ENCODE data around the gene GUCA1A.

DNA sequence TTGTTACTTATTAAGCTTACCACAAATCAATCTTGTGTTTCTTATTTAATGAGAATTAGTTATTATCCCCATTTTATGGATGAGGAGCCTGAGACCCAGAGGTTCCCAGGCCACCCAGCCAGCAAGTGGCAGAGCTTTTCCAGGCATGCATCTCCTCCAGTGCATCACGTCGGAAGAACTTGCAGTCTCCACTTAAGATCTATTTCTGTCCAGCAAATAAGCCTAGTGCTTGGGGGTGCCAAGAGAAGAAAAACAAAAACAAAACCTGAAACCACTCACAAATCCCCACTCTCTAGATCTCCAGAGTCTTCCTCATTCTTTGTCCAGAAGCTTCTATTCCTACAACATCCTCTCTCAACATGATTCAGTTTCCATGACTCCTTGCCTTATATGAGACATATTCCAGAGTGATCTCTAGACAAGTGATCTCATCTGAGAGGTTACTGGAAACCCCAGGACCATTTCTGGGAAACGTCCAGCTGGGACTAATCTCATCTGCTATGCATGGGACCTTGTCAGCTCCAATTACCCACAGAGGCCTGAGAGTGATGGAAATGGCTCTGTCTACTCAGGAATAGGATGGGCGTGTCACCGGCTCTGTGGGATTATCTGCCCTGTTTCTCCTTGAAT lies 17.5 kb downstream of the GUCA1A start:
- TF ChIP-seq, protein P1, sequence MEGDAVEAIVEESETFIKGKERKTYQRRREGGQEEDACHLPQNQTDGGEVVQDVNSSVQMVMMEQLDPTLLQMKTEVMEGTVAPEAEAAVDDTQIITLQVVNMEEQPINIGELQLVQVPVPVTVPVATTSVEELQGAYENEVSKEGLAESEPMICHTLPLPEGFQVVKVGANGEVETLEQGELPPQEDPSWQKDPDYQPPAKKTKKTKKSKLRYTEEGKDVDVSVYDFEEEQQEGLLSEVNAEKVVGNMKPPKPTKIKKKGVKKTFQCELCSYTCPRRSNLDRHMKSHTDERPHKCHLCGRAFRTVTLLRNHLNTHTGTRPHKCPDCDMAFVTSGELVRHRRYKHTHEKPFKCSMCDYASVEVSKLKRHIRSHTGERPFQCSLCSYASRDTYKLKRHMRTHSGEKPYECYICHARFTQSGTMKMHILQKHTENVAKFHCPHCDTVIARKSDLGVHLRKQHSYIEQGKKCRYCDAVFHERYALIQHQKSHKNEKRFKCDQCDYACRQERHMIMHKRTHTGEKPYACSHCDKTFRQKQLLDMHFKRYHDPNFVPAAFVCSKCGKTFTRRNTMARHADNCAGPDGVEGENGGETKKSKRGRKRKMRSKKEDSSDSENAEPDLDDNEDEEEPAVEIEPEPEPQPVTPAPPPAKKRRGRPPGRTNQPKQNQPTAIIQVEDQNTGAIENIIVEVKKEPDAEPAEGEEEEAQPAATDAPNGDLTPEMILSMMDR (conservative IDR thresholded peaks at IDR 0.05; ENCODE audit: low read length), result no peak
- no peak for TF ChIP-seq EZH2phosphoT487 (IDR thresholded peaks at IDR 0.05; ENCODE audit: borderline replicate concordance)
